ENCODE results near the gene SAMM50.

SAMM50 gene

GRCh38 chr22:43910178-43910695 lies 45.0 kb upstream of the SAMM50 start:
- H3K4me1 ChIP-seq (ENCODE audit: control insufficient read depth, low read length), result no peaks in the 10 kb centered on the region
- no peak overlapping the region for H3K4me2 ChIP-seq (ENCODE audit: low read length)
- H3K27ac ChIP-seq (ENCODE audit: low read depth, low read length), result no peak overlapping the region

GRCh38 chr22:43911351-43911750 lies 43.9 kb upstream of the SAMM50 start:
- Histone ChIP-seq H3K36me3 (ENCODE audit: control insufficient read depth, low read length) (no peaks in the 10 kb centered on the region), H4K20me1 (ENCODE audit: control insufficient read depth, insufficient read depth, low read depth, low read length) (no peaks in the 10 kb centered on the region), H3K4me2 (ENCODE audit: low read length) (no peak overlapping the region), H3K9me2 (replicated peaks; ENCODE audit: control insufficient read depth, low read length) (no peaks in the 10 kb centered on the region), H3K4me3 (ENCODE audit: low read length) (no peak overlapping the region), H3K4me1 (ENCODE audit: control insufficient read depth, low read length) (no peaks in the 10 kb centered on the region), H3F3A (ENCODE audit: control insufficient read depth, insufficient read depth) (no peaks in the 10 kb centered on the region), H3K9me3 (ENCODE audit: control insufficient read depth, insufficient read depth, low read length) (no peaks in the 10 kb centered on the region), H3K27me3 (ENCODE audit: control insufficient read depth, low read length) (no peaks in the 10 kb centered on the region), H3K27ac (ENCODE audit: low read depth, low read length) (no peak overlapping the region), H3K79me2 (ENCODE audit: control insufficient read depth, low read length) (no peaks in the 10 kb centered on the region)
- TF ChIP-seq EZH2phosphoT487 (IDR thresholded peaks at IDR 0.05; ENCODE audit: borderline replicate concordance, low read length), result no peak
- TF ChIP-seq CTCF (IDR thresholded peaks at IDR 0.05; ENCODE audit: low read depth, low read length, poor library complexity, severe bottlenecking), result no peak

More at GRCh38 chr22:43910178-43910695, 45.0 kb upstream of the SAMM50 start:
- Histone ChIP-seq H3K9me3 (ENCODE audit: control insufficient read depth, insufficient read depth, low read length) (no peaks in the 10 kb centered on the region), H4K20me1 (ENCODE audit: control insufficient read depth, insufficient read depth, low read depth, low read length) (no peaks in the 10 kb centered on the region), H3K79me2 (ENCODE audit: control insufficient read depth, low read length) (no peaks in the 10 kb centered on the region), H3K4me3 (ENCODE audit: low read length) (no peak overlapping the region), H3F3A (ENCODE audit: control insufficient read depth, insufficient read depth) (no peaks in the 10 kb centered on the region), H3K9me2 (replicated peaks; ENCODE audit: control insufficient read depth, low read length) (no peaks in the 10 kb centered on the region), H3K27me3 (ENCODE audit: control insufficient read depth, low read length) (no peaks in the 10 kb centered on the region), H3K36me3 (ENCODE audit: control insufficient read depth, low read length) (no peaks in the 10 kb centered on the region)
- no peak for TF ChIP-seq CTCF (IDR thresholded peaks at IDR 0.05; ENCODE audit: low read depth, low read length, poor library complexity, severe bottlenecking)
- no peak for TF ChIP-seq EZH2phosphoT487 (IDR thresholded peaks at IDR 0.05; ENCODE audit: borderline replicate concordance, low read length)

GRCh38 chr22:43917521-43917920 lies 37.7 kb upstream of the SAMM50 start:
- no peaks in the 10 kb centered on the region for H3K9me2 ChIP-seq (replicated peaks; ENCODE audit: control insufficient read depth, low read length)
- H4K20me1 ChIP-seq (ENCODE audit: control insufficient read depth, insufficient read depth, low read depth, low read length), result no peaks in the 10 kb centered on the region
- no peak overlapping the region for H3K27ac ChIP-seq (ENCODE audit: low read depth, low read length)
- H3F3A ChIP-seq (ENCODE audit: control insufficient read depth, insufficient read depth), result no peaks in the 10 kb centered on the region
- H3K27me3 ChIP-seq (ENCODE audit: control insufficient read depth, low read length), result no peaks in the 10 kb centered on the region
- no peaks in the 10 kb centered on the region for H3K36me3 ChIP-seq (ENCODE audit: control insufficient read depth, low read length)
- no peaks in the 10 kb centered on the region for H3K79me2 ChIP-seq (ENCODE audit: control insufficient read depth, low read length)
- H3K4me2 ChIP-seq (ENCODE audit: low read length), result no peak overlapping the region
- no peaks in the 10 kb centered on the region for H3K9me3 ChIP-seq (ENCODE audit: control insufficient read depth, insufficient read depth, low read length)
- no peaks in the 10 kb centered on the region for H3K4me1 ChIP-seq (ENCODE audit: control insufficient read depth, low read length)
- TF ChIP-seq CTCF (IDR thresholded peaks at IDR 0.05; ENCODE audit: low read depth, low read length, poor library complexity, severe bottlenecking) (no peak), EZH2phosphoT487 (IDR thresholded peaks at IDR 0.05; ENCODE audit: borderline replicate concordance, low read length) (no peak)
- H3K4me3 ChIP-seq (ENCODE audit: low read length), result no peak overlapping the region
